Endothelial cell of umbilical vein (primary cell): ENCODE results near the gene SIX5. TPM values are rescaled to one million over a fixed set of nuclear protein-coding genes. Genes with fewer than 3 reads are reported as not detected.
A peak's percentile ranks its signal among the peaks of the same experiment; 100 is the strongest.

Experiments
- BruUV-seq: library from RNA; stranded (reverse); fragments of 400-500 nt; replicated peaks from 2 replicates; lab custom pipeline; 2021; lab: Mats Ljungman, UMichigan
- CTCF ChIA-PET: fragments of 300-600, 350-600 bp; sonication (Branson Sonifier 250); formaldehyde crosslinking; loops from one replicate; lab custom pipeline; 2021; ENCODE audit warnings: antibody characterized with exemption, inconsistent platforms; lab: Charles Lee
- POLR2A ChIA-PET: fragments of 300-600, 350-600 bp; sonication (Branson Sonifier 250); formaldehyde crosslinking; loops from one replicate; lab custom pipeline; 2021; ENCODE audit warnings: antibody characterized with exemption, inconsistent platforms; lab: Charles Lee
- DNase-seq: peaks from one replicate; pipeline ENCODE4 v3.0.0-alpha.2; 2011; ENCODE audit warnings: low read depth, low spot score
- FAIRE-seq: peaks from 2 replicates; lab custom pipeline; 2011; peaks lifted over from hg19 to GRCh38; lab: Jason Lieb, UNC
- H2AFZ ChIP-seq: 2 replicates; pipeline ENCODE4 v1.6.0; 2012; ENCODE audit warnings: low read depth, low read length, control low read depth, inconsistent platforms
- H3K27ac ChIP-seq: 2 replicates; pipeline ENCODE4 v1.5.1; 2011; ENCODE audit warnings: low read depth, mild to moderate bottlenecking, control low read depth, low read length, moderate library complexity; ENCODE audit not compliant: insufficient read depth
- H3K27me3 ChIP-seq, 2 experiments: 2 replicates each; pipeline versions ENCODE4 v1.6.0 to v1.6.1; 2011; ENCODE audit warnings: low read length in 2 of 2, mixed read lengths in 1 of 2; ENCODE audit not compliant: control insufficient read depth in 2 of 2, insufficient read depth in 2 of 2
- H3K36me3 ChIP-seq, 2 experiments: 2 replicates in 1 of 2; 3 replicates in 1 of 2; pipeline ENCODE4 v1.5.1; 2011; ENCODE audit warnings: low read length in 2 of 2, mild to moderate bottlenecking in 1 of 2, moderate library complexity in 1 of 2; ENCODE audit not compliant: control insufficient read depth in 2 of 2, insufficient read depth in 2 of 2; ENCODE audit errors: extremely low read depth in 1 of 2
- H3K4me1 ChIP-seq: 3 replicates; pipeline ENCODE4 v1.5.1; 2011; ENCODE audit warnings: mild to moderate bottlenecking, low read length; ENCODE audit not compliant: control insufficient read depth, insufficient read depth; ENCODE audit errors: extremely low read depth
- H3K4me2 ChIP-seq: 2 replicates; pipeline ENCODE4 v1.6.1; 2011; ENCODE audit warnings: low read length, control low read depth, mixed read lengths; ENCODE audit not compliant: insufficient read depth
- H3K4me3 ChIP-seq, 3 experiments: fragments of 200-600 bp in 1 of 3; sonication (generic), shearing (Covaris generic) in 1 of 3; replicated peaks in 1 of 3; 2 replicates each; pipeline ENCODE4 v1.5.1; 2011 to 2016; ENCODE audit warnings: control low read depth in 3 of 3, low read length in 3 of 3, mild to moderate bottlenecking in 2 of 3, inconsistent platforms in 1 of 3, low read depth in 1 of 3, moderate library complexity in 1 of 3; ENCODE audit not compliant: insufficient read depth in 1 of 3
- H3K79me2 ChIP-seq: 2 replicates; pipeline ENCODE4 v1.6.0; 2012; ENCODE audit warnings: low read length, inconsistent platforms; ENCODE audit not compliant: control insufficient read depth, insufficient read depth
- H3K9ac ChIP-seq: replicated peaks from 2 replicates; pipeline ENCODE3; 2011; ENCODE audit warnings: low read length, control low read depth; ENCODE audit not compliant: insufficient read depth; ENCODE audit errors: extremely low read depth
- H3K9me1 ChIP-seq: replicated peaks from 3 replicates; pipeline ENCODE4 v1.6.0; 2011; ENCODE audit warnings: mild to moderate bottlenecking, low read length; ENCODE audit not compliant: control insufficient read depth, insufficient read depth; ENCODE audit errors: extremely low read depth
- H3K9me3 ChIP-seq: replicated peaks from 2 replicates; pipeline ENCODE4 v1.5.1; 2012; ENCODE audit warnings: low read length, inconsistent platforms; ENCODE audit not compliant: control insufficient read depth, insufficient read depth
- H4K20me1 ChIP-seq: replicated peaks from 2 replicates; pipeline ENCODE3; 2011; ENCODE audit warnings: mild to moderate bottlenecking, low read length; ENCODE audit not compliant: control insufficient read depth, insufficient read depth; ENCODE audit errors: extremely low read depth
- CTCF ChIP-seq, 2 donors: IDR thresholded peaks; 1 replicate in 1 of 2; 2 replicates in 1 of 2; pipeline ENCODE4 v1.5.1; 2011; ENCODE audit warnings: low read length in 2 of 2, mild to moderate bottlenecking in 2 of 2, moderate library complexity in 2 of 2, control low read depth in 1 of 2, inconsistent platforms in 1 of 2, low read depth in 1 of 2; ENCODE audit not compliant: insufficient read depth in 1 of 2; ENCODE audit errors: extremely low read depth in 1 of 2
- EZH2 ChIP-seq: IDR thresholded peaks from 2 replicates; pipeline ENCODE4 v1.6.1; 2012; ENCODE audit warnings: borderline replicate concordance, low read depth, mild to moderate bottlenecking, moderate library complexity, low read length, inconsistent platforms; ENCODE audit not compliant: severe bottlenecking
- FOS ChIP-seq: IDR thresholded peaks from 2 replicates; pipeline ENCODE4 v1.6.1; 2011; ENCODE audit warnings: mild to moderate bottlenecking, low read length, moderate library complexity, borderline replicate concordance; ENCODE audit not compliant: insufficient read depth
- GATA2 ChIP-seq: IDR thresholded peaks from 2 replicates; pipeline ENCODE4 v1.7.0; 2011; ENCODE audit warnings: low read depth, mild to moderate bottlenecking, moderate library complexity, mixed read lengths, low read length; ENCODE audit not compliant: insufficient read length, insufficient read depth
- JUN ChIP-seq: IDR thresholded peaks from 2 replicates; pipeline ENCODE4 v1.6.1; 2011; ENCODE audit warnings: borderline replicate concordance, low read depth; ENCODE audit not compliant: insufficient read length, insufficient read depth
- MYC ChIP-seq: IDR thresholded peaks from one replicate; pipeline ENCODE4 v1.6.1; 2011; ENCODE audit warnings: mild to moderate bottlenecking, low read depth, low read length
- POLR2A ChIP-seq: IDR thresholded peaks from 2 replicates; pipeline ENCODE4 v1.6.1; 2012; ENCODE audit warnings: low read depth, mild to moderate bottlenecking, control low read depth, low read length
- POLR2AphosphoS5 ChIP-seq: IDR thresholded peaks from 2 replicates; pipeline ENCODE4 v1.6.1; 2012; ENCODE audit warnings: low read depth, mild to moderate bottlenecking, control low read depth, low read length, moderate library complexity; ENCODE audit not compliant: insufficient read depth
- dilution Hi-C: fragments of 300-500 bp; cut with MboI; formaldehyde crosslinking; loops from one replicate; pipeline ENCODE4 v1.15.0; 2019; ENCODE audit warnings: low sequenced_read_pairs; ENCODE audit not compliant: extremely low pct_ligation_motif_present
- intact Hi-C: fragments of 100-400 bp; cut with micrococcal nuclease; formaldehyde crosslinking; loops from one replicate; pipeline ENCODE4 v1.10.0; 2022
- polyA plus RNA-seq, 4 experiments: library from polyadenylated mRNA; depleted of rRNA in 3 of 4; stranded (reverse) in 3 of 4; unstranded in 1 of 4; fragments of >200 nt; gene quantifications; 2 replicates each; pipeline versions ENCODE4 v1.2.1 to v1.2.3, GENCODE V29; 2011 to 2012; ENCODE audit warnings: missing spikeins in 1 of 4
- total RNA-seq: library from RNA; stranded (reverse); gene quantifications from 2 replicates; pipeline ENCODE4 v1.2.3, GENCODE V29; 2021
- TF ChIP-seq, protein P1 (sequence below): IDR thresholded peaks from 2 replicates; pipeline ENCODE4 v1.6.1; 2011; ENCODE audit not compliant: insufficient read depth, insufficient read length

The SIX5 gene
- total and polyA plus RNA-seq, 2 donors (not counting 3 experiments of a cell fraction or from before 2014, with no cell fraction given) = 13.1 to 16.7 TPM

DNA sequence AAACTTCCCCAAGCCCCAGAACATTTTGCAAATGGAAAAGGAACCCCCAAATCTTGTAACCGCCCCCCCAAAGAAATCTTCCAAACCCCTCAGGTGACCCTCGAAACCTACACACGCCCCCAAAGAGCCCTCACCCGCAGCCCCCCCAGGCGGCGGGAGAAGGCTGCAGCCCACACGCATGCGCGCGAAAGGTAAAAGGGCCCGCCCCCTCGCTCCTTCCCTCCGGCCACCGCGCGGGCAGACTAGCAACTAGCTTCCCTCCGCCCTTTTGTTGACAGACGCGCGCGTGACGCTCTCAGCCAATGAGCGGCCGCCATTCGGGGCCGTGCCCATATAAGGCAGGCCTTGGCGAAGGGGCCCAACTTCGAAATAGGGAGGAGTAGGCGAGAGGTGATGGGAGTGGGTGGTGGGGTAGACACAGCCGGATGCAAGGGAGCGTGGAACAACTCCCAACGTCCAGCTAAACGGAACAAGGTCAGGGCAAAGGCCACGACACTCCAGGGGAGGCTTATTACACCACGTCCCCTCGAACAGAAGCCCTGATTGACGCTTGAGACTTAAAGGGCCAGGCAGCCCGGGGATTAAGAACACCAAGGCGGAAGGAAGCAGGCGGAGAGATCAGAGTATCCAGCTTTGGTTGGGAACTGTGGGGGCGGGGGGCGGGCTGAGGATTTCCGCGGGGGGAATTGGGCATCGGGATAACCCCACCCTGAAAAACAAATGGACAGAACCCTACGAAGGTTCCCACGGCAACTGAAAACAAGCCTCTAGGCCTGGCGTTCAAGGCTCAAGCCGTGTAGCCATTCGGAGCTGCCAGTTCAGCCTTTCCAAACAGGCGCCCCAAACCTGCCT, 51.7 kb downstream of the SIX5 start:
- Histone ChIP-seq H3K27ac (peak overlapping the region; percentile 43), H3K27me3 (no peaks in the 10 kb centered on the region), H3K9ac (peak overlapping the region; percentile 76), H3K36me3 (peaks cover 0 to 9% of the 10 kb centered on the region in 2 experiments), H3K9me1 (no peaks in the 10 kb centered on the region), H2AFZ (peak overlapping the region; percentile 54), H3K4me3 (peak overlapping the region; percentile 54 to 93 (median 61)), H3K79me2 (peaks cover 25% of the 10 kb centered on the region), H4K20me1 (no peaks in the 10 kb centered on the region), H3K9me3 (no peaks in the 10 kb centered on the region), H3K4me2 (peak overlapping the region; percentile 98), H3K4me1 (peaks cover 20% of the 10 kb centered on the region)
- dilution Hi-C loops = no loop called here
- intact Hi-C loops = loop anchor here (1.0 kb wide), 2 partner anchors 25 to 52 kb away; partner anchors contain the start of genes QPCTL and SIX5
- FAIRE-seq (peak; percentile 96), DNase-seq (peak; percentile 100)
- CTCF ChIA-PET = interaction anchor here (0.6 to 3.7 kb wide), 16 partner anchors 12 to 278 kb away, joined by 3 to 51 read pairs (median 4); partner anchors contain the start of genes DMPK, DMWD, FBXO46 and QPCTL
- TSS peak; percentile 86 for BruUV-seq
- POLR2A ChIA-PET = interaction anchor here (0.6 to 2.2 kb wide), 7 partner anchors 10 to 151 kb away, joined by 3 to 24 read pairs (median 4); partner anchors contain the start of genes FBXO46, QPCTL, SIX5 and SNRPD2
- TF ChIP-seq EZH2 (no peak), GATA2 (no peak), FOS (peak; percentile 4), CTCF (IDR thresholded peaks at IDR 0.05; ENCODE audit: extremely low read depth in 1 of 2, insufficient read depth in 1 of 2, low read depth in 1 of 2, low read length in 2 of 2) (peak in 1 of 2 donors; percentile 33), POLR2A (no peak), POLR2AphosphoS5 (peak; percentile 85), JUN (no peak), MYC (no peak)
- TF ChIP-seq, protein P1, sequence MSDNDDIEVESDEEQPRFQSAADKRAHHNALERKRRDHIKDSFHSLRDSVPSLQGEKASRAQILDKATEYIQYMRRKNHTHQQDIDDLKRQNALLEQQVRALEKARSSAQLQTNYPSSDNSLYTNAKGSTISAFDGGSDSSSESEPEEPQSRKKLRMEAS = peak; percentile 84
